ENCODE results near the gene TEAD1.

The TEAD1 gene

GRCh38 chr11:12664385-12664784 lies 9.8 kb upstream of the TEAD1 start:
- H3K4me3 ChIP-seq (ENCODE audit: low read depth, low read length), result no peak overlapping the region

GRCh38 chr11:12666915-12667314 lies 7.3 kb upstream of the TEAD1 start:
- H3K4me3 ChIP-seq (ENCODE audit: low read depth, low read length), result no peak overlapping the region

- H3K4me3 ChIP-seq (ENCODE audit: low read depth, low read length), result no peak overlapping the region
These were observed 6.6 kb upstream of the TEAD1 start for GRCh38 chr11:12667646-12668045.

- H3K4me3 ChIP-seq (ENCODE audit: low read depth, low read length), result no peak overlapping the region
These were observed 6.1 kb upstream of the TEAD1 start for GRCh38 chr11:12668166-12668565.

GRCh38 chr11:12669930-12670329 lies 4.3 kb upstream of the TEAD1 start:
- no peak overlapping the region for H3K4me3 ChIP-seq (ENCODE audit: low read depth, low read length)

GRCh38 chr11:12671370-12671769 lies 2.9 kb upstream of the TEAD1 start:
- no peak overlapping the region for H3K4me3 ChIP-seq (ENCODE audit: low read depth, low read length)

- peak overlapping the region; percentile 47 for H3K4me3 ChIP-seq (ENCODE audit: low read depth, low read length)
These were observed 659 bp upstream of the TEAD1 start for GRCh38 chr11:12673601-12673923.

GRCh38 chr11:12674571-12674935 lies 332 bp downstream of the TEAD1 start:
- peak overlapping the region; percentile 47 for H3K4me3 ChIP-seq (ENCODE audit: low read depth, low read length)

GRCh38 chr11:12674936-12675696 lies 895 bp downstream of the TEAD1 start:
- H3K4me3 ChIP-seq (ENCODE audit: low read depth, low read length), result peak overlapping the region; percentile 69

GRCh38 chr11:12675951-12676711 lies 1.9 kb downstream of the TEAD1 start:
- H3K4me3 ChIP-seq (ENCODE audit: low read depth, low read length), result peak overlapping the region; percentile 69

GRCh38 chr11:12677131-12677530 lies 2.9 kb downstream of the TEAD1 start:
- no peak overlapping the region for H3K4me3 ChIP-seq (ENCODE audit: low read depth, low read length)

- no peak overlapping the region for H3K4me3 ChIP-seq (ENCODE audit: low read depth, low read length)
These were observed 3.9 kb downstream of the TEAD1 start for GRCh38 chr11:12678092-12678491.

- no peak overlapping the region for H3K4me3 ChIP-seq (ENCODE audit: low read depth, low read length)
These were observed 4.8 kb downstream of the TEAD1 start for GRCh38 chr11:12678991-12679390.

GRCh38 chr11:12679471-12679870 lies 5.2 kb downstream of the TEAD1 start:
- no peak overlapping the region for H3K4me3 ChIP-seq (ENCODE audit: low read depth, low read length)

- no peak overlapping the region for H3K4me3 ChIP-seq (ENCODE audit: low read depth, low read length)
These were observed 6.2 kb downstream of the TEAD1 start for GRCh38 chr11:12680246-12680939.

GRCh38 chr11:12680940-12681258 lies 6.7 kb downstream of the TEAD1 start:
- H3K4me3 ChIP-seq (ENCODE audit: low read depth, low read length), result no peak overlapping the region

GRCh38 chr11:12681466-12681865 lies 7.2 kb downstream of the TEAD1 start:
- H3K4me3 ChIP-seq (ENCODE audit: low read depth, low read length), result no peak overlapping the region

- no peak overlapping the region for H3K4me3 ChIP-seq (ENCODE audit: low read depth, low read length)
These were observed 8.1 kb downstream of the TEAD1 start for GRCh38 chr11:12682288-12682687.

- no peak overlapping the region for H3K4me3 ChIP-seq (ENCODE audit: low read depth, low read length)
These were observed 8.7 kb downstream of the TEAD1 start for GRCh38 chr11:12682737-12683500.

GRCh38 chr11:12683874-12684273 lies 9.7 kb downstream of the TEAD1 start:
- H3K4me3 ChIP-seq (ENCODE audit: low read depth, low read length), result no peak overlapping the region

GRCh38 chr11:12684315-12684714 lies 10.1 kb downstream of the TEAD1 start:
- no peak overlapping the region for H3K4me3 ChIP-seq (ENCODE audit: low read depth, low read length)

All from iPS-11a (cell line).